Trophoblast cell (in vitro differentiated cells and primary cell): Measurements from ENCODE around the gene RASL11A. TPM values are rescaled to one million over a fixed set of nuclear protein-coding genes. Genes with fewer than 3 reads are reported as not detected.
"Not testable (repeated sequence)": the region's sequence is repeated elsewhere in the genome, so short reads cannot be mapped to it uniquely, and the experiment has no call there.

Experiments
- DNase-seq, 2 donors: peaks; one replicate each; pipeline ENCODE4 v3.0.0-alpha.2; 2016
- H2AFZ ChIP-seq: 2 replicates; pipeline ENCODE4 v1.6.1; 2013; ENCODE audit warnings: low read length, moderate library complexity, mild to moderate bottlenecking; ENCODE audit not compliant: insufficient read depth, poor library complexity
- H2AK5ac ChIP-seq: 2 replicates; pipeline ENCODE4 v1.6.1; 2013; ENCODE audit warnings: mild to moderate bottlenecking, low read length
- H2BK120ac ChIP-seq: 2 replicates; pipeline ENCODE4 v1.6.1; 2013; ENCODE audit warnings: low read length, mild to moderate bottlenecking, moderate library complexity; ENCODE audit not compliant: insufficient read depth, poor library complexity
- H2BK12ac ChIP-seq: 2 replicates; pipeline ENCODE4 v1.6.1; 2013; ENCODE audit warnings: mild to moderate bottlenecking, low read length, moderate library complexity
- H2BK5ac ChIP-seq: 2 replicates; pipeline ENCODE4 v1.6.1; 2013; ENCODE audit warnings: low read length, low read depth, moderate library complexity, mild to moderate bottlenecking; ENCODE audit not compliant: poor library complexity
- H3K14ac ChIP-seq: 2 replicates; pipeline ENCODE4 v1.6.1; 2013; ENCODE audit warnings: mild to moderate bottlenecking, low read length
- H3K18ac ChIP-seq: 2 replicates; pipeline ENCODE4 v1.6.1; 2013; ENCODE audit warnings: mild to moderate bottlenecking, low read length
- H3K23ac ChIP-seq: 2 replicates; pipeline ENCODE4 v1.6.1; 2013; ENCODE audit warnings: low read length
- H3K27ac ChIP-seq: 2 replicates; pipeline ENCODE4 v1.5.1; 2013; ENCODE audit warnings: low read depth, mild to moderate bottlenecking, inconsistent platforms, low read length, moderate library complexity
- H3K27me3 ChIP-seq: 2 replicates; pipeline ENCODE4 v1.6.1; 2013; ENCODE audit warnings: inconsistent platforms, mild to moderate bottlenecking, low read length, moderate library complexity; ENCODE audit not compliant: insufficient read depth
- H3K36me3 ChIP-seq, 2 experiments: 1 replicate in 1 of 2; 2 replicates in 1 of 2; pipeline ENCODE4 v1.6.1; 2013; ENCODE audit warnings: low read length in 2 of 2, mild to moderate bottlenecking in 2 of 2, moderate library complexity in 1 of 2; ENCODE audit not compliant: insufficient read depth in 2 of 2, control insufficient read depth in 1 of 2
- H3K4ac ChIP-seq: 2 replicates; pipeline ENCODE4 v1.6.1; 2013; ENCODE audit warnings: low read depth, mild to moderate bottlenecking, low read length, moderate library complexity
- H3K4me1 ChIP-seq, 2 experiments: 1 replicate in 1 of 2; 2 replicates in 1 of 2; pipeline ENCODE4 v1.6.1; 2013; ENCODE audit warnings: low read length in 2 of 2, mild to moderate bottlenecking in 2 of 2, moderate library complexity in 1 of 2; ENCODE audit not compliant: insufficient read depth in 2 of 2, control insufficient read depth in 1 of 2
- H3K4me2 ChIP-seq: 2 replicates; pipeline ENCODE4 v1.6.1; 2013; ENCODE audit warnings: inconsistent platforms, mild to moderate bottlenecking, low read length, moderate library complexity
- H3K4me3 ChIP-seq: 2 replicates; pipeline ENCODE4 v1.5.1; 2013; ENCODE audit warnings: mild to moderate bottlenecking, low read depth, low read length, inconsistent platforms
- H3K79me1 ChIP-seq: one replicate; pipeline ENCODE4 v1.6.1; 2013; ENCODE audit warnings: low read length
- H3K79me2 ChIP-seq: 2 replicates; pipeline ENCODE4 v1.6.1; 2013; ENCODE audit warnings: low read length, mild to moderate bottlenecking; ENCODE audit not compliant: control insufficient read depth, insufficient read depth, poor library complexity
- H3K9ac ChIP-seq: 2 replicates; pipeline ENCODE4 v1.6.1; 2013; ENCODE audit warnings: mild to moderate bottlenecking, low read length
- H3K9me3 ChIP-seq: 2 replicates; pipeline ENCODE4 v1.6.1; 2013; ENCODE audit warnings: low read depth, mild to moderate bottlenecking, control low read depth, inconsistent platforms, low read length; ENCODE audit not compliant: insufficient read depth
- H4K12ac ChIP-seq: 2 replicates; pipeline ENCODE4 v1.6.1; 2013; ENCODE audit warnings: low read depth, mild to moderate bottlenecking, low read length, moderate library complexity
- H4K8ac ChIP-seq: 2 replicates; pipeline ENCODE4 v1.6.1; 2013; ENCODE audit warnings: low read depth, mild to moderate bottlenecking, low read length, moderate library complexity
- H4K91ac ChIP-seq: one replicate; pipeline ENCODE4 v1.6.1; 2013; ENCODE audit warnings: low read depth, mild to moderate bottlenecking, low read length, moderate library complexity
- WGBS: extraction: QIAGEN DNeasy Blood & Tissue Kit; methylation state at CpG from one replicate; pipeline ENCODE4 v1.1.7; 2013; ENCODE audit warnings: missing lambda C conversion rate; ENCODE audit not compliant: insufficient read length, insufficient coverage; ENCODE audit errors: extremely low coverage; 5-methylcytosine and 5-hydroxymethylcytosine counted together
- polyA plus RNA-seq: library from polyadenylated mRNA; stranded (reverse); fragments of 200-250 nt; gene quantifications from 2 replicates; pipeline ENCODE4 v1.2.3, GENCODE V29; 2013

The RASL11A gene, protein sequence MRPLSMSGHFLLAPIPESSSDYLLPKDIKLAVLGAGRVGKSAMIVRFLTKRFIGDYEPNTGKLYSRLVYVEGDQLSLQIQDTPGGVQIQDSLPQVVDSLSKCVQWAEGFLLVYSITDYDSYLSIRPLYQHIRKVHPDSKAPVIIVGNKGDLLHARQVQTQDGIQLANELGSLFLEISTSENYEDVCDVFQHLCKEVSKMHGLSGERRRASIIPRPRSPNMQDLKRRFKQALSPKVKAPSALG
- 2.5 and 2.8 TPM in 2 replicates for polyA plus RNA-seq

DNA sequence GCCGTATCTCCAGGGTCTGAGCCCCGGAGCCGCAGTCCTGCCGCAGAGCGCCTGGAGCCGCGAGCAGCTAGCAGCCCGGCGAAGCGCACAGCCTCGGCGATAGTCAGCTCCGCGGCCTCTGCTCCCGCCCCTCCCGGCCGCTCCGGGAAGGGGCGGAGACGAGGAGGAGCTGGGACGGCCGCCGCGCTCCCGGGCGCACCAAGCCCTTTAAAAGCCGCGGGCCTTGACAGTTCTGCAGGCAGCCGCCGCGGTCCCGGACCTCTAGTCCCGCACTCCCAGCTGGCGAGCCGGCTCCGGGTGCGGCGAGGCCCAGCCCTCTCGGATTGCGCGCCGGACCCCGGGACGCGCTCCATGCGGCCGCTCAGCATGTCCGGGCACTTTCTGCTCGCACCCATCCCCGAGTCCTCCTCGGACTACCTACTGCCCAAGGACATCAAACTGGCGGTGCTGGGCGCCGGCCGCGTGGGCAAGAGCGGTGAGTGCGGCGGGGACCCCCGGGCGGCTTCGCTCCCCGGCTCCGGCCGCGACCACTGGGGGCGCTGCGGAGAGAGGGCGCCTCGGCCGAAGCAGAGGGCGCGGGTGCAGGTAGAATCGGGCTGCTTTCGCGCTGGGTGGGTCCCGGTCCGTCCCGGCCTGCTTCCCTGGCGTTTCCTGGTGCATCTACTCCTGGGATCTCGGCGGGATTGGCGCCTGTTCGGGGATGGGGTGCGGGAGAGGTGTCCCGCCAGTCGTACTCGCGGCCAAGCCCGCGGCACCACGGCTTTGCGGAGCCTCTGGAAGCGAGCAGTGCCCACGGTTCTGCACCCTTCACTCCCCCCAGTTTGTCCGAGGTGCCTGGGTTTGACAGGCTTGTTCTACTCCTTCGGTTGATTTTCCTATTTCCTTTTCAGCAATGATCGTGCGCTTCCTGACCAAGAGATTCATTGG is at the start of gene RASL11A:
Gene RASL11A, plus strand, starts transcription at position 237 of the 927 bp plus-strand sequence. Its CDS starts 115 bp downstream, at position 352.
- Histone ChIP-seq H3K4me2 (peak within 1 kb of the TSS; percentile 67), H3K27me3 (no peaks in the 10 kb centered on the region), H2BK120ac (no peak within 1 kb of the TSS), H3K36me3 (no peaks in the 10 kb centered on the region), H3K4ac (no peak within 1 kb of the TSS), H3K4me1 (peaks cover 0 to 3% of the 10 kb centered on the region in 2 experiments), H3K4me3 (peak within 1 kb of the TSS; percentile 78), H3K9me3 (no peaks in the 10 kb centered on the region), H2BK12ac (no peak within 1 kb of the TSS), H3K9ac (peak within 1 kb of the TSS; percentile 65), H4K8ac (peak within 1 kb of the TSS; percentile 66), H3K27ac (peak within 1 kb of the TSS; percentile 52), H2AFZ (peak within 1 kb of the TSS; percentile 87), H3K23ac (no peak within 1 kb of the TSS), H3K79me1 (peaks cover 4% of the 10 kb centered on the region), H2AK5ac (no peak within 1 kb of the TSS), H3K18ac (peak within 1 kb of the TSS; percentile 53), H4K91ac (no peak within 1 kb of the TSS), H2BK5ac (no peak within 1 kb of the TSS), H3K14ac (peak within 1 kb of the TSS; percentile 36), H4K12ac (peak within 1 kb of the TSS; percentile 13), H3K79me2 (peaks cover 4% of the 10 kb centered on the region)
- DNase-seq = peak; percentile 67 to 84
- WGBS = no CpG with 5 or more reads among the region's 99 CpGs

GRCh38 chr13:27222100-27222499 is 48.5 kb upstream of the RASL11A start:
- not testable (repeated sequence) for H3K36me3 ChIP-seq, H4K91ac ChIP-seq, H3K14ac ChIP-seq, H4K8ac ChIP-seq, H3K9me3 ChIP-seq, H2BK120ac ChIP-seq, H3K4ac ChIP-seq, H2AK5ac ChIP-seq, H3K9ac ChIP-seq, H2BK12ac ChIP-seq, H3K4me2 ChIP-seq, H3K4me1 ChIP-seq, H3K79me2 ChIP-seq, H3K27me3 ChIP-seq, H3K79me1 ChIP-seq, H3K18ac ChIP-seq, H3K4me3 ChIP-seq, H3K23ac ChIP-seq, H4K12ac ChIP-seq, DNase-seq, H2AFZ ChIP-seq, H3K27ac ChIP-seq, H2BK5ac ChIP-seq
- WGBS = no CpG with 5 or more reads among the region's 2 CpGs

DNA sequence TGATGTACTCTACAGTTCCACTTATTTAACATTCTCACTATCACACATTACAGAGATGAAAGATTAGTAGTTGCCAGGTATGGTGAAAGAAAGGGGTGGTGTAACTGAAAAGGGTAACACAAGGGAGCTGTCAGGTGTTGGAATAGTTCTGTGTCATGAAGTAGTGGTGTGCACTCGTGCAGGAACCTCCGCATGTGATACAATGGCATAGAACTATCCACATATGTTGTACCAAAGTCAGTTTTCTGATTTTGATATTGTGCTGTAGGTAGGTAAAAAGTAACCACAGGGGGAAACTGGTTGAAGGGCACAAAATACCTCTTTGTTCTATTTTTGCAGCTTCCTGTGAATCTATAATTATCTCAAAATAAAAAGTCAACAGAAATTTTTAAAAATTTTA is 43.6 kb upstream of the RASL11A start:
- no peak overlapping the region for H4K8ac ChIP-seq
- H3K27me3 ChIP-seq = no peaks in the 10 kb centered on the region
- no peaks in the 10 kb centered on the region for H3K36me3 ChIP-seq
- no peak overlapping the region for H3K23ac ChIP-seq
- H3K18ac ChIP-seq = no peak overlapping the region
- no CpG with 5 or more reads among the region's 2 CpGs for WGBS
- no peak overlapping the region for H2BK12ac ChIP-seq
- H3K27ac ChIP-seq = no peak overlapping the region
- no peak overlapping the region for H4K91ac ChIP-seq
- H3K9me3 ChIP-seq = no peaks in the 10 kb centered on the region
- no peak overlapping the region for H2AFZ ChIP-seq
- no peak overlapping the region for H4K12ac ChIP-seq
- no peaks in the 10 kb centered on the region for H3K79me1 ChIP-seq
- H3K4ac ChIP-seq = no peak overlapping the region
- H3K14ac ChIP-seq = no peak overlapping the region
- H3K9ac ChIP-seq = no peak overlapping the region
- no peak overlapping the region for H2BK120ac ChIP-seq
- no peaks in the 10 kb centered on the region for H3K4me1 ChIP-seq
- no peaks in the 10 kb centered on the region for H3K79me2 ChIP-seq
- no peak for DNase-seq
- H2BK5ac ChIP-seq = no peak overlapping the region
- no peak overlapping the region for H3K4me3 ChIP-seq
- no peak overlapping the region for H2AK5ac ChIP-seq
- no peak overlapping the region for H3K4me2 ChIP-seq

DNA sequence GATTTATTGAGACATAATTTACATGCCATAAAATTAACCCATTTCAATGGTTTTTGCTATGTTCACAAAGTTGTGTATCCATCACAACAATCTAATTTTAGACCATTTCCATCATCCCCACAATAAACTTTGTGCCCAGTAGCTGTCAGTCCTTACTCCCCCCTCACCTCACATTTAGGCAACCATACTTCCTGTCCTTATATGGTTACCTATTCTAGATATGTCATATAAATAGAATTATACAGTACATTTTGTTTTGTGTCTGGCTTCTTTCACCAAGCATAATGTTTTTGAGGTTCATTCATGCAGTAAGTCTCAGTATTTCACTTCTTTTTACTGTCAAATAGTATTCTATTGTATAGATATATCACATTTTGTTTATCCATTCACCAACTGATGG is 42.5 kb upstream of the RASL11A start:
- no peak overlapping the region for H3K4me2 ChIP-seq
- no peak for DNase-seq
- no peak overlapping the region for H3K4me3 ChIP-seq
- no peak overlapping the region for H4K8ac ChIP-seq
- no peak overlapping the region for H2AFZ ChIP-seq
- no peak overlapping the region for H3K27ac ChIP-seq
- H2BK5ac ChIP-seq = no peak overlapping the region
- H2BK120ac ChIP-seq = no peak overlapping the region
- H3K18ac ChIP-seq = no peak overlapping the region
- no peak overlapping the region for H3K9ac ChIP-seq
- no peak overlapping the region for H2AK5ac ChIP-seq
- no peaks in the 10 kb centered on the region for H3K79me1 ChIP-seq
- H4K12ac ChIP-seq = no peak overlapping the region
- no peaks in the 10 kb centered on the region for H3K36me3 ChIP-seq
- no peak overlapping the region for H3K14ac ChIP-seq
- no peak overlapping the region for H4K91ac ChIP-seq
- no peaks in the 10 kb centered on the region for H3K4me1 ChIP-seq
- H3K27me3 ChIP-seq = no peaks in the 10 kb centered on the region
- H3K4ac ChIP-seq = no peak overlapping the region
- no peak overlapping the region for H3K23ac ChIP-seq
- H3K79me2 ChIP-seq = no peaks in the 10 kb centered on the region
- no peak overlapping the region for H2BK12ac ChIP-seq
- H3K9me3 ChIP-seq = no peaks in the 10 kb centered on the region
